PC-9 (cell line): ENCODE measurements around the gene PRICKLE3. TPM values are rescaled to one million over a fixed set of nuclear protein-coding genes. Genes with fewer than 3 reads are reported as not detected.

Experiments used
- Bru-seq: library from RNA; stranded (reverse); fragments of 400-500 nt; gene quantifications from one replicate; lab custom pipeline; 2021; lab: Mats Ljungman, UMichigan
- BruChase-seq, 2 experiments: library from RNA; stranded (reverse); fragments of 400-500 nt; gene quantifications; one replicate each; lab custom pipeline; 2021; lab: Mats Ljungman, UMichigan
- BruUV-seq: library from RNA; stranded (reverse); fragments of 400-500 nt; replicated peaks from 2 replicates; lab custom pipeline; 2021; lab: Mats Ljungman, UMichigan
- CTCF ChIA-PET: fragments of 300-600 bp; sonication (Branson Sonifier 250); formaldehyde crosslinking; loops from one replicate; lab custom pipeline; 2022; ENCODE audit warnings: antibody characterized with exemption; lab: Charles Lee
- POLR2A ChIA-PET: fragments of 300-600 bp; sonication (Branson Sonifier 250); formaldehyde crosslinking; loops from one replicate; lab custom pipeline; 2022; ENCODE audit warnings: antibody characterized with exemption; ENCODE audit not compliant: unreplicated experiment; lab: Charles Lee
- DNase-seq, 2 experiments: peaks; one replicate each; pipeline versions ENCODE4 v3.0.0 to v3.0.0-alpha.2; 2015 to 2022; ENCODE audit warnings: mixed read lengths in 1 of 2
- H2AFZ ChIP-seq: fragments of 200-600 bp; sonication (generic); 2 replicates; pipeline ENCODE4 v1.8.1; 2017; ENCODE audit warnings: antibody characterized with exemption
- H3F3A ChIP-seq: fragments of 200-600 bp; sonication (generic); 2 replicates; pipeline ENCODE4 v1.8.1; 2017; ENCODE audit warnings: antibody characterized with exemption, mild to moderate bottlenecking, low read depth; ENCODE audit not compliant: insufficient read depth
- H3K27ac ChIP-seq: fragments of 200-600 bp; sonication (generic); 2 replicates; pipeline ENCODE4 v1.6.1; 2016; ENCODE audit warnings: mixed run types
- H3K27me3 ChIP-seq: fragments of 200-600 bp; sonication (generic); 2 replicates; pipeline ENCODE4 v1.6.1; 2016; ENCODE audit warnings: low read depth, mixed run types; ENCODE audit not compliant: insufficient read depth
- H3K36me3 ChIP-seq: fragments of 200-600 bp; sonication (generic); 2 replicates; pipeline ENCODE4 v1.6.1; 2016; ENCODE audit warnings: low read depth, mixed run types
- H3K4me1 ChIP-seq: fragments of 200-600 bp; sonication (generic); replicated peaks from 2 replicates; pipeline ENCODE4 v1.6.1; 2016; ENCODE audit warnings: mixed run types; ENCODE audit not compliant: insufficient read depth
- H3K4me2 ChIP-seq: fragments of 200-600 bp; sonication (generic); 2 replicates; pipeline ENCODE4 v1.6.1; 2017; ENCODE audit warnings: mixed run types
- H3K4me3 ChIP-seq: fragments of 200-600 bp; sonication (generic); 2 replicates; pipeline ENCODE4 v1.6.1; 2016; ENCODE audit warnings: mixed run types
- H3K79me2 ChIP-seq: fragments of 200-600 bp; sonication (generic); 2 replicates; pipeline ENCODE4 v1.6.1; 2017; ENCODE audit warnings: low read depth, mixed run types
- H3K9me2 ChIP-seq: fragments of 200-600 bp; sonication (generic); 2 replicates; pipeline ENCODE4 v1.8.1; 2017; ENCODE audit warnings: mild to moderate bottlenecking; ENCODE audit not compliant: insufficient read depth
- H3K9me3 ChIP-seq: fragments of 200-600 bp; sonication (generic); 2 replicates; pipeline ENCODE4 v1.8.1; 2016; ENCODE audit warnings: low read depth; ENCODE audit not compliant: insufficient read depth
- H4K20me1 ChIP-seq: fragments of 200-600 bp; sonication (generic); 2 replicates; pipeline ENCODE4 v1.8.1; 2017; ENCODE audit not compliant: insufficient read depth
- EZH2 ChIP-seq: fragments of 200-600 bp; sonication (generic); IDR thresholded peaks from 2 replicates; pipeline ENCODE4 v1.8.0; 2017; ENCODE audit warnings: antibody characterized with exemption, low read depth
- intact Hi-C: fragments of 100-400 bp; cut with micrococcal nuclease; formaldehyde crosslinking; loops from one replicate; pipeline ENCODE4 v1.10.0; 2022; ENCODE audit not compliant: unreplicated experiment
- long read RNA-seq: library from polyadenylated mRNA; stranded (forward); transcript quantifications from one replicate; pipeline ENCODE4 v2.0.0, GENCODE V29; 2022
- total RNA-seq: library from RNA; stranded (reverse); gene quantifications from 2 replicates; pipeline ENCODE4 v1.2.3, GENCODE V29; 2021
- TF ChIP-seq, protein P1 (sequence below): fragments of 200-600 bp; sonication (generic); conservative IDR thresholded peaks from 2 replicates; pipeline ENCODE4 v1.6.1; 2017; ENCODE audit warnings: mixed run types, antibody characterized with exemption, mild to moderate bottlenecking, moderate library complexity

Gene PRICKLE3, protein sequence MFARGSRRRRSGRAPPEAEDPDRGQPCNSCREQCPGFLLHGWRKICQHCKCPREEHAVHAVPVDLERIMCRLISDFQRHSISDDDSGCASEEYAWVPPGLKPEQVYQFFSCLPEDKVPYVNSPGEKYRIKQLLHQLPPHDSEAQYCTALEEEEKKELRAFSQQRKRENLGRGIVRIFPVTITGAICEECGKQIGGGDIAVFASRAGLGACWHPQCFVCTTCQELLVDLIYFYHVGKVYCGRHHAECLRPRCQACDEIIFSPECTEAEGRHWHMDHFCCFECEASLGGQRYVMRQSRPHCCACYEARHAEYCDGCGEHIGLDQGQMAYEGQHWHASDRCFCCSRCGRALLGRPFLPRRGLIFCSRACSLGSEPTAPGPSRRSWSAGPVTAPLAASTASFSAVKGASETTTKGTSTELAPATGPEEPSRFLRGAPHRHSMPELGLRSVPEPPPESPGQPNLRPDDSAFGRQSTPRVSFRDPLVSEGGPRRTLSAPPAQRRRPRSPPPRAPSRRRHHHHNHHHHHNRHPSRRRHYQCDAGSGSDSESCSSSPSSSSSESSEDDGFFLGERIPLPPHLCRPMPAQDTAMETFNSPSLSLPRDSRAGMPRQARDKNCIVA
- total RNA-seq (13.1 and 13.5 TPM in 2 replicates), Bru-seq, nascent RNA (percentile 49 among the genes with signal in this experiment), BruChase-seq, experiment 1, labeled RNA remaining after a 2-hour chase (percentile 56 among the genes with signal in this experiment), BruChase-seq, experiment 2, labeled RNA remaining after a 6-hour chase (percentile 57 among the genes with signal in this experiment)
- long read RNA-seq, transcript PRICKLE3-206 (9 exons, 2,062 nt): major isoform, 20 of 28 reads
- long read RNA-seq, partial matches to known transcripts: 2 of 28 reads
- long read RNA-seq, other reads (novel, unspliced or antisense): 5 of 28 reads

DNA sequence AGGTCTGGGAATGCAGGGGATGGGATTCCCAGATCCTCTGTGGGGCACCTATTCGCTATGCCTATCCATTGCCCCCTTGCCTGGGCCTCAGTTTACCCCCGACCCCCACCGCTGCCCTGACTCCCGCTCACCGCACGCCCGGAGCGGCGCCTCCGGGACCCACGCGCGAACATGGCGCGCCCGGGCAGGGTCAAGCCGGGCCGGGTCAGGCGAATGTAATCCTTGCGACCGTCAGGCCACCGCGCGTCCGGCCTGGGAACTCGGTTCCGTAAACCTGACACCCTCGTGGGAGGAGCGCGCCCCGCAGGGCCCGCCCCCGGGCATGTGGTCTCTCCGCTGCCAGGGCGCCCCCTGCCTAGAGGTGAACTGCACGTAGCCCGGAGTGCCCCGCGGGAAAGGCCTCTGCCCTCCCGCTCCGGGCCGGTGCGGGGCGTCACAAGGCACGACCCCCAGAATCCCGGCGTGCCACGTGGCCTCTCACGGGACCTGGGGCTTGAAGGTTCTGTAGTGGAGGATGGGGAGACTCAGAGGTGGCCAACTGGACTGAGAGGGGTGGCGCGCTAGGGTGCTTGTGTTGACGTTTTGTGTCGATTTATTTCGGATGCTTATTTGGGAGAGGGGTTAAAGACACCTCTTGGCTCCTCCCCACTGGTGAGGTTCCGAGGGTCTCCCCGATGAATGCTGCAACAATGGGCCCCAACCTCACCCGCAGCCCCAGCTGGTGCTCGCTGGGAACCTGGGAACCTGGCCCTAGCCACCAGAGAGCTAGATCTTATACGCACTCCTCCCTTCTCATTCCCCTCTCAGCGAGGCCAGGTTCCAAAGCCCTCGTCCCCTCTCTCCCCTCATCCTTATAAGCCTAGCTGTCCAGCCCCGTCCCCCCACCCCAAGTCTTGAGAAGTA, at the start of gene PRICKLE3:
Gene PRICKLE3, minus strand, starts transcription at position 249 of the 903 bp plus-strand sequence. Its CDS starts 76 bp downstream, at position 173.
- Histone ChIP-seq H3K9me2 (no peaks in the 10 kb centered on the region), H3F3A (no peaks in the 10 kb centered on the region), H3K79me2 (0 out of 2 replicates have a peak, but pooled peaks cover 6% of the 10 kb centered on the region), H3K36me3 (no peaks in the 10 kb centered on the region), H4K20me1 (no peaks in the 10 kb centered on the region), H3K27ac (no peak within 1 kb of the TSS), H3K4me1 (no peaks in the 10 kb centered on the region), H3K9me3 (no peaks in the 10 kb centered on the region), H3K4me3 (peak within 1 kb of the TSS; percentile 56; the same call in 1 of the 2 replicates), H3K4me2 (peak within 1 kb of the TSS; percentile 70), H2AFZ (no peak within 1 kb of the TSS), H3K27me3 (no peaks in the 10 kb centered on the region)
- BruUV-seq: no TSS peak
- CTCF ChIA-PET: no interaction called here
- intact Hi-C loops: loop anchor here (10.0 kb wide), 1 partner anchor 142 kb away; the partner anchor contains the start of gene TFE3
- no peak for TF ChIP-seq EZH2
- TF ChIP-seq, protein P1, sequence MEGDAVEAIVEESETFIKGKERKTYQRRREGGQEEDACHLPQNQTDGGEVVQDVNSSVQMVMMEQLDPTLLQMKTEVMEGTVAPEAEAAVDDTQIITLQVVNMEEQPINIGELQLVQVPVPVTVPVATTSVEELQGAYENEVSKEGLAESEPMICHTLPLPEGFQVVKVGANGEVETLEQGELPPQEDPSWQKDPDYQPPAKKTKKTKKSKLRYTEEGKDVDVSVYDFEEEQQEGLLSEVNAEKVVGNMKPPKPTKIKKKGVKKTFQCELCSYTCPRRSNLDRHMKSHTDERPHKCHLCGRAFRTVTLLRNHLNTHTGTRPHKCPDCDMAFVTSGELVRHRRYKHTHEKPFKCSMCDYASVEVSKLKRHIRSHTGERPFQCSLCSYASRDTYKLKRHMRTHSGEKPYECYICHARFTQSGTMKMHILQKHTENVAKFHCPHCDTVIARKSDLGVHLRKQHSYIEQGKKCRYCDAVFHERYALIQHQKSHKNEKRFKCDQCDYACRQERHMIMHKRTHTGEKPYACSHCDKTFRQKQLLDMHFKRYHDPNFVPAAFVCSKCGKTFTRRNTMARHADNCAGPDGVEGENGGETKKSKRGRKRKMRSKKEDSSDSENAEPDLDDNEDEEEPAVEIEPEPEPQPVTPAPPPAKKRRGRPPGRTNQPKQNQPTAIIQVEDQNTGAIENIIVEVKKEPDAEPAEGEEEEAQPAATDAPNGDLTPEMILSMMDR: no peak; the same call in 1 of the 2 replicates
- DNase-seq: peak in 1 of 2 experiments; percentile 73
- POLR2A ChIA-PET: no interaction called here

DNA sequence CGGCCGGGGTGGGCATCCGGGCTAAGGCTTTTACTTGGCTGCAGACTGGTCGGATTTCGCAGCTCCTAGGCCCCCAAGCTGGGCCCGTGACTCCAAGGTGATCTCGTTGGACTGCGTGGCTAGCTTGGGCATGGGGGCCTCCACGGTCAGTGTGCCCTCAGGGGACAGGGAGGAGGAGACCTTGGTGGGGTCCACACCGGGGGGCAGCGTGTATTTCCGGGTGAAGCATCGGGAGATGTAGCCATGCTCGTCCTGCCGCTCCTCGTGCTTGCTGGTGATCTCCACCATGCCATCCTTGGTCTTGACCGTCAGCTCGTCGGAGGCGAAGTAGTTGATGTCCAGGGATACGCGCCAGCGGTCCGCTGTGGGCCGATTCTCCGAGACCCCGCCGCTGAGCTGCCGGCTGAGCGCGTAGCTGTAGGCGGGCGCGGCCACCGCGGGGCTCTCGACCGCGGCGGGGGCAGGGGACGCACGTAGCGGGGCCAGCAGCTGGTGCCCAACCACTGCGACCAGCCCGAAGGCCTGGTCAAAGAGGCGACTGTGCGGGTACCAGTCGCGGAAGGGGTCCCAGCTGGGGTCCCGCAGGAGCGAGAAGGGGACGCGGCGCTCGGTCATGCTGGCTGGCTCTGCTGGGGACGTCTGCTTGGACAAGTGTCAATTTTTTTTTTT, 47.8 kb upstream of the PRICKLE3 start:
- no peak overlapping the region for H3K4me2 ChIP-seq
- H3K79me2 ChIP-seq: no peaks in the 10 kb centered on the region
- H2AFZ ChIP-seq: no peak overlapping the region
- no TSS peak for BruUV-seq
- ChIA-PET POLR2A (no interaction called here), CTCF (no interaction called here)
- no peaks in the 10 kb centered on the region for H3F3A ChIP-seq
- TF ChIP-seq, protein P1: no peak
- no peak for TF ChIP-seq EZH2
- H3K4me3 ChIP-seq: no peak overlapping the region
- no peaks in the 10 kb centered on the region for H3K4me1 ChIP-seq
- H3K9me3 ChIP-seq: no peaks in the 10 kb centered on the region
- no peaks in the 10 kb centered on the region for H3K27me3 ChIP-seq
- H3K9me2 ChIP-seq: no peaks in the 10 kb centered on the region
- no peaks in the 10 kb centered on the region for H4K20me1 ChIP-seq
- H3K27ac ChIP-seq: no peak overlapping the region
- intact Hi-C loops: no loop called here
- DNase-seq: no peak
- no peaks in the 10 kb centered on the region for H3K36me3 ChIP-seq
